ENCODE data around the gene TRIO. TPM values are rescaled to one million over a fixed set of nuclear protein-coding genes. Genes with fewer than 3 reads are reported as not detected.

Gene TRIO
- polyA plus RNA-seq, 1 donor (not counting 4 experiments of a cell fraction or from before 2014, with no cell fraction given) = 57.2 TPM

DNA sequence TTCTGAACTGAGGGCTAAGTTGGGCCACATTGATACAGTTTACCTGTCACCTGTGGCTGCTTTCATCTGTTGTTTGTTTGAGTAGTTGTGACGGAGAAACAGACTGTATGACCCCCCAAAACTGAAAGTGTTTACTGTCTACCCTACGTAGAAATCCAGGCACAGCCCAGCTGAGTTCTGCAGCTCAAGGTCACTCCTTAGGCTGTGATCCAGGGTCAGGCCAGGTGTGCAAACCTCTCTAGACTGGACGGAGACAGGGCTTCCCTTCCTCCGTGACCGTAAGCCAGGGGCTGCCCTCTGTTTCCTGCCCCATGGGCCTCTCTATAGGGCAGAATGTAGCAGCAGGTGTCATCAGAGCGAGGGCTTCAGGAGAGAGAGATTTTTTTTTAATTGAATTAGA is 230.5 kb downstream of the TRIO start:
- Histone ChIP-seq H3K36me3 (ENCODE audit: control insufficient read depth in 2 of 2, extremely low read depth in 1 of 2, insufficient read depth in 2 of 2, low read length in 2 of 2) (peaks cover 34% of the 10 kb centered on the region in 2 experiments), H3K4me3 (ENCODE audit: control insufficient read depth in 2 of 3, extremely low read depth in 1 of 3, insufficient read depth in 2 of 3, low read depth in 1 of 3, low read length in 3 of 3) (no peak overlapping the region), H2AFZ (ENCODE audit: control insufficient read depth, low read length) (no peak overlapping the region), H3K4me1 (ENCODE audit: control insufficient read depth, extremely low read depth, insufficient read depth, low read length) (peaks cover 5% of the 10 kb centered on the region), H3K4me2 (ENCODE audit: control insufficient read depth, extremely low read depth, insufficient read depth, low read depth, low read length) (no peak overlapping the region), H3K9me1 (ENCODE audit: control insufficient read depth, extremely low read depth, insufficient read depth, low read length) (no peaks in the 10 kb centered on the region), H3K79me2 (ENCODE audit: control insufficient read depth, insufficient read depth, low read length) (peaks cover 6% of the 10 kb centered on the region), H3K27ac (ENCODE audit: control insufficient read depth, insufficient read depth, low read length) (no peak overlapping the region), H3K9ac (ENCODE audit: control insufficient read depth, extremely low read depth, insufficient read depth, low read length) (no peak overlapping the region), H4K20me1 (ENCODE audit: control insufficient read depth, extremely low read depth, insufficient read depth, low read length) (peaks cover 2% of the 10 kb centered on the region), H3K9me3 (ENCODE audit: control insufficient read depth, low read depth, low read length) (no peaks in the 10 kb centered on the region), H3K27me3 (ENCODE audit: control insufficient read depth, extremely low read depth, insufficient read depth, low read length) (no peaks in the 10 kb centered on the region)
- dilution Hi-C loops (cut with MboI; ENCODE audit: extremely low pct_ligation_motif_present, low sequenced_read_pairs) = no loop called here
- FAIRE-seq = no peak
- TF ChIP-seq EZH2 (IDR thresholded peaks at IDR 0.05; ENCODE audit: low read length) (no peak), CTCF (optimal IDR thresholded peaks at IDR 0.05 in 1 of 3, IDR thresholded peaks at IDR 0.05 in 1 of 3, conservative IDR thresholded peaks at IDR 0.05 in 1 of 3; ENCODE audit: extremely low read depth in 1 of 3, insufficient read depth in 2 of 3, low read length in 3 of 3) (no peak)
- DNase-seq (ENCODE audit: low read depth, low spot score) = no peak

DNA sequence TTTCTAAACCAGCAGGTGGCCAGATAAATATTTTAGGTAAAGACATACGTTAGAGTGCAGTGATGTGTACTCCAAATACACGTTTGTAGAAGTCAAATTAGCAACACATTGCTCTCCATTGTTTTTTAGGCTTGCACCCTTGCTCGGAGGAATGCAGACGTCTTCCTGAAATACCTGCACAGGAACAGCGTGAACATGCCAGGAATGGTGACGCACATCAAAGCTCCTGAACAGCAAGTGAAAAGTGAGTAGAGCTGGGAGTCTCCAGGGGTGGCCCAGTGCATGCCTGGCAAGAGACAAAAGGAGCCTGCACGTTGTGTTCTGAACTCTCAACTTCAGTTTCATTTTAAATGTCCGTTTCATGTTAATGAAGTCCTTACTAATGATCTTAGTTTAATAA is 231.0 kb downstream of the TRIO start:
- H3K9me3 ChIP-seq (ENCODE audit: control insufficient read depth, low read depth, low read length) = no peaks in the 10 kb centered on the region
- H2AFZ ChIP-seq (ENCODE audit: control insufficient read depth, low read length) = no peak overlapping the region
- dilution Hi-C loops (cut with MboI; ENCODE audit: extremely low pct_ligation_motif_present, low sequenced_read_pairs) = no loop called here
- FAIRE-seq (peak; percentile 52), DNase-seq (ENCODE audit: low read depth, low spot score) (no peak)
- peaks cover 32 to 33% of the 10 kb centered on the region in 2 experiments for H3K36me3 ChIP-seq (ENCODE audit: control insufficient read depth in 2 of 2, extremely low read depth in 1 of 2, insufficient read depth in 2 of 2, low read length in 2 of 2)
- H3K27ac ChIP-seq (ENCODE audit: control insufficient read depth, insufficient read depth, low read length) = no peak overlapping the region
- no peak overlapping the region for H3K4me3 ChIP-seq (ENCODE audit: control insufficient read depth in 2 of 3, extremely low read depth in 1 of 3, insufficient read depth in 2 of 3, low read depth in 1 of 3, low read length in 3 of 3)
- H3K4me2 ChIP-seq (ENCODE audit: control insufficient read depth, extremely low read depth, insufficient read depth, low read depth, low read length) = no peak overlapping the region
- no peak overlapping the region for H3K9ac ChIP-seq (ENCODE audit: control insufficient read depth, extremely low read depth, insufficient read depth, low read length)
- H4K20me1 ChIP-seq (ENCODE audit: control insufficient read depth, extremely low read depth, insufficient read depth, low read length) = peaks cover 2% of the 10 kb centered on the region
- TF ChIP-seq EZH2 (IDR thresholded peaks at IDR 0.05; ENCODE audit: low read length) = no peak
- TF ChIP-seq CTCF (optimal IDR thresholded peaks at IDR 0.05 in 1 of 3, IDR thresholded peaks at IDR 0.05 in 1 of 3, conservative IDR thresholded peaks at IDR 0.05 in 1 of 3; ENCODE audit: extremely low read depth in 1 of 3, insufficient read depth in 2 of 3, low read length in 3 of 3) = no peak
- H3K9me1 ChIP-seq (ENCODE audit: control insufficient read depth, extremely low read depth, insufficient read depth, low read length) = no peaks in the 10 kb centered on the region
- peaks cover 6% of the 10 kb centered on the region for H3K79me2 ChIP-seq (ENCODE audit: control insufficient read depth, insufficient read depth, low read length)
- peaks cover 5% of the 10 kb centered on the region for H3K4me1 ChIP-seq (ENCODE audit: control insufficient read depth, extremely low read depth, insufficient read depth, low read length)
- H3K27me3 ChIP-seq (ENCODE audit: control insufficient read depth, extremely low read depth, insufficient read depth, low read length) = no peaks in the 10 kb centered on the region

Data from keratinocyte (primary cell).